Smooth muscle cell (in vitro differentiated cells): ENCODE data around the gene CROCC2. TPM values are rescaled to one million over a fixed set of nuclear protein-coding genes. Genes with fewer than 3 reads are reported as not detected.

Source experiments
- DNase-seq: peaks from one replicate; lab custom pipeline; 2025; ENCODE audit not compliant: unreplicated experiment; lab: John Stamatoyannopoulos, UW
- H2AFZ ChIP-seq: fragments of 200-600 bp; sonication (generic); 2 replicates; pipeline ENCODE4 v1.6.0; 2016; ENCODE audit warnings: antibody characterized with exemption, low read depth, mild to moderate bottlenecking
- H3F3A ChIP-seq: fragments of 200-600 bp; sonication (generic); 2 replicates; pipeline ENCODE4 v1.6.0; 2017; ENCODE audit warnings: antibody characterized with exemption, low read depth
- H3K27ac ChIP-seq: fragments of 200-600 bp; sonication (generic); 2 replicates; pipeline ENCODE4 v1.5.1; 2016; ENCODE audit warnings: low read depth, mild to moderate bottlenecking
- H3K27me3 ChIP-seq: fragments of 200-600 bp; sonication (generic); 2 replicates; pipeline ENCODE4 v1.6.1; 2016; ENCODE audit warnings: low read depth, mild to moderate bottlenecking
- H3K36me3 ChIP-seq: fragments of 200-600 bp; sonication (generic); 2 replicates; pipeline ENCODE4 v1.5.1; 2016; ENCODE audit warnings: low read depth
- H3K4me1 ChIP-seq: fragments of 200-600 bp; sonication (generic); 2 replicates; pipeline ENCODE4 v1.5.1; 2016; ENCODE audit warnings: low read depth
- H3K4me2 ChIP-seq: fragments of 200-600 bp; sonication (generic); 2 replicates; pipeline ENCODE4 v1.6.0; 2016; ENCODE audit warnings: mild to moderate bottlenecking
- H3K4me3 ChIP-seq: fragments of 200-600 bp; sonication (generic); 2 replicates; pipeline ENCODE4 v1.5.1; 2016; ENCODE audit warnings: mild to moderate bottlenecking
- H3K79me2 ChIP-seq: fragments of 200-600 bp; sonication (generic); 2 replicates; pipeline ENCODE4 v1.6.0; 2016; ENCODE audit warnings: low read depth, mild to moderate bottlenecking
- H3K9ac ChIP-seq: fragments of 200-600 bp; sonication (generic); 2 replicates; pipeline ENCODE4 v1.6.0; 2016; ENCODE audit warnings: low read depth
- H3K9me3 ChIP-seq: fragments of 200-600 bp; sonication (generic); replicated peaks from 2 replicates; pipeline ENCODE4 v1.5.1; 2016; ENCODE audit warnings: low read depth
- H4K20me1 ChIP-seq: fragments of 200-600 bp; sonication (generic); 2 replicates; pipeline ENCODE4 v1.6.0; 2016; ENCODE audit warnings: low read depth
- CTCF ChIP-seq: fragments of 200-600 bp; sonication (generic); IDR thresholded peaks from 2 replicates; pipeline ENCODE4 v1.5.1; 2017; ENCODE audit warnings: borderline replicate concordance, mild to moderate bottlenecking, antibody characterized with exemption; ENCODE audit not compliant: insufficient read depth, poor library complexity, severe bottlenecking
- WGBS: methylation state at CpG from one replicate; pipeline ENCODE4 v1.1.7; 2016; ENCODE audit warnings: low lambda C conversion rate; 5-methylcytosine and 5-hydroxymethylcytosine counted together
- polyA plus RNA-seq: library from polyadenylated mRNA; unstranded; fragments of >200 nt; fragmentation: Nextera tagmentation; extraction: Ambion mirVana; gene quantifications from 2 replicates; pipeline ENCODE4 v1.2.1, GENCODE V29; 2016
- total RNA-seq: library from RNA; depleted of rRNA; stranded (reverse); fragments of >200 nt; gene quantifications from 2 replicates; pipeline ENCODE4 v1.2.3, GENCODE V29; 2014

Gene CROCC2
- total and polyA plus RNA-seq, 2 experiments from 2014 or later: not detected

- no peaks in the 10 kb centered on the region for H3K36me3 ChIP-seq
- H3K4me3 ChIP-seq: no peak overlapping the region
- no peaks in the 10 kb centered on the region for H3K79me2 ChIP-seq
- no peak overlapping the region for H3K4me2 ChIP-seq
- H3K27me3 ChIP-seq: no peaks in the 10 kb centered on the region
- no peaks in the 10 kb centered on the region for H3F3A ChIP-seq
- H2AFZ ChIP-seq: no peak overlapping the region
- no peak overlapping the region for H3K27ac ChIP-seq
- no peaks in the 10 kb centered on the region for H4K20me1 ChIP-seq
- no peaks in the 10 kb centered on the region for H3K9me3 ChIP-seq
- H3K9ac ChIP-seq: no peak overlapping the region
- no peak for TF ChIP-seq CTCF
- no peak for DNase-seq
- H3K4me1 ChIP-seq: no peaks in the 10 kb centered on the region
- 88% methylated on average over 10 of the region's 10 CpGs for WGBS
These were observed 11.6 kb downstream of the CROCC2 start for GRCh38 chr2:240917684-240918257.

- no peaks in the 10 kb centered on the region for H3K27me3 ChIP-seq
- H3K36me3 ChIP-seq: no peaks in the 10 kb centered on the region
- no peak for DNase-seq
- no peak overlapping the region for H2AFZ ChIP-seq
- H3K4me1 ChIP-seq: no peaks in the 10 kb centered on the region
- no peak overlapping the region for H3K27ac ChIP-seq
- H3K4me3 ChIP-seq: no peak overlapping the region
- no peak overlapping the region for H3K9ac ChIP-seq
- H3K79me2 ChIP-seq: no peaks in the 10 kb centered on the region
- no peak overlapping the region for H3K4me2 ChIP-seq
- H3F3A ChIP-seq: no peaks in the 10 kb centered on the region
- H3K9me3 ChIP-seq: no peaks in the 10 kb centered on the region
- WGBS: 96% methylated on average over 26 of the region's 36 CpGs
- TF ChIP-seq CTCF: no peak
- no peaks in the 10 kb centered on the region for H4K20me1 ChIP-seq
These were observed 12.3 kb downstream of the CROCC2 start for GRCh38 chr2:240918258-240919091.

GRCh38 chr2:240919161-240919781 is 13.1 kb downstream of the CROCC2 start:
- DNase-seq: no peak
- no peak overlapping the region for H3K4me2 ChIP-seq
- 84% methylated on average over 17 of the region's 19 CpGs for WGBS
- no peaks in the 10 kb centered on the region for H3K27me3 ChIP-seq
- no peaks in the 10 kb centered on the region for H4K20me1 ChIP-seq
- no peak overlapping the region for H3K4me3 ChIP-seq
- no peaks in the 10 kb centered on the region for H3K79me2 ChIP-seq
- no peaks in the 10 kb centered on the region for H3K4me1 ChIP-seq
- H3K27ac ChIP-seq: no peak overlapping the region
- no peak overlapping the region for H2AFZ ChIP-seq
- TF ChIP-seq CTCF: no peak
- H3K9ac ChIP-seq: no peak overlapping the region
- no peaks in the 10 kb centered on the region for H3K9me3 ChIP-seq
- H3F3A ChIP-seq: no peaks in the 10 kb centered on the region
- no peaks in the 10 kb centered on the region for H3K36me3 ChIP-seq
